Measurements from ENCODE around the gene NCMAP. TPM values are rescaled to one million over a fixed set of nuclear protein-coding genes. Genes with fewer than 3 reads are reported as not detected.
"Not testable (repeated sequence)": the region's sequence is repeated elsewhere in the genome, so short reads cannot be mapped to it uniquely, and the experiment has no call there.

The NCMAP gene
- 1.9 TPM for total RNA-seq (ENCODE audit: insufficient read depth, low replicate concordance)

DNA sequence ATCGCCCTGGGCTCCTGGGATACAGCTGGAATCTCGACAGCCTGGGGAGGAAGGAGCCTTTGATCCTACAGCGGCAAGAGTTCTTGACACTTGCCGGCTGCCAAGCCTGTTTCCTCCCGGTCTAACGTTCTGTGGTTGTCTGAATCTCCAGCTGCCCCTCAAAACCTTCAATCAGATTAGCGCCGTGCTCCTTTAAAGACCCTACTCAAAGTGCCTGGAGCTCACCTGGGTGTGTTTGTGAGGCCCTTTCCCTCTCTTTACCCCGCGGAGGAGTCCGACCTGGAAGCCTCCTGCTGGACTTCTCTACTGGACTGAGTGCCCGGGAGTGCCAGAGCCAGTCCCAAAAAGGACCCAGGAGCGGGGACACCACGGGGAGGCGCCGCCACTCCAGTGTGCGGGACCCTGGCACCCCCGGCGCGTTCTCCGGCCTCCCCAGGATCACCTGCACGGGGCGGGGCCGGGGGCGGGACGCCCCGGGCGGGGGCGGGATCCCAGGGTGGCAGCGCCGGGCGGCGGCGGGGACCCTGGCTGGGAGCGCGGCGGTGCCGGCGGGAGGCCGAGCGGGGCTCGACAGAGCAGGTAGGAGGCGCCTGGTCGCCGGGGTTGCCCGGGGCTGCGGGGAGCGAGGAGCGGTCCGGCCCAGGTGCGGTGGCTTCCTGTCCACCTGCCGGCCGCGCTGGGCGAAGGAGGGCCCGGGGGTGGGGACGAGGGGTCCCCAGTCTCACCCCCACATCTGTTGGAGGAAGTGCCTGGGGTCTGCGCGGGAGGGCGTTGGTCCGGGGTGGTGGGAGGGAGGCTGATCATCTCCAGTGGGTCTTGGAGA is at the start of gene NCMAP:
TSS of gene NCMAP (plus strand) at position 497 of the 823 bp plus-strand sequence. CDS start 39,344 bp downstream, outside the sequence.
- DNase-seq (ENCODE audit: low spot score) = peak; percentile 40

GRCh38 chr1:24506691-24507381 is 49.1 kb upstream of the NCMAP start:
- DNase-seq (ENCODE audit: low spot score) = no peak

DNA sequence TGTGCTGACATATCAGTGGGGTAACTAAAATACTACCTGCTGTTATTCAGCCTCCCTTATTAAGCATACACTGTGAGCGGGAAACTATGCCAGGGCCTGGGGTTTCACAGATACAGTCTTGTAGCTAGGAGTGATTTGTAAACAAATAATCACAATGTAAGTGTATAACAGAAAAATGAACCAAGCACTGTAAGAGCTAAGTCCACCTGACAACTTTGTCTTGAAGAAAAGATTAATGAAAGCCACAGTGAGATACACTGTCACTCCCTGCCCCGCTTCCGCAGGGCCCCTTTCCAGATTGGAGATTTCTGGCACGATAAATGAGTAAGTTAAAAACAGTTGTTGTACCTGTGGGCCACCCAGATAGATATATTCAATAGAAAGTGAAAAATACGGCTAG is 48.5 kb upstream of the NCMAP start:
- DNase-seq (ENCODE audit: low spot score) = no peak

GRCh38 chr1:24508911-24509310 is 47.0 kb upstream of the NCMAP start:
- DNase-seq (ENCODE audit: low spot score) = no peak

- no peak for DNase-seq (ENCODE audit: low spot score)
Observed at GRCh38 chr1:24513706-24514105, 42.2 kb upstream of the NCMAP start.

GRCh38 chr1:24514946-24515345 is 40.9 kb upstream of the NCMAP start:
- no peak for DNase-seq (ENCODE audit: low spot score)

DNA sequence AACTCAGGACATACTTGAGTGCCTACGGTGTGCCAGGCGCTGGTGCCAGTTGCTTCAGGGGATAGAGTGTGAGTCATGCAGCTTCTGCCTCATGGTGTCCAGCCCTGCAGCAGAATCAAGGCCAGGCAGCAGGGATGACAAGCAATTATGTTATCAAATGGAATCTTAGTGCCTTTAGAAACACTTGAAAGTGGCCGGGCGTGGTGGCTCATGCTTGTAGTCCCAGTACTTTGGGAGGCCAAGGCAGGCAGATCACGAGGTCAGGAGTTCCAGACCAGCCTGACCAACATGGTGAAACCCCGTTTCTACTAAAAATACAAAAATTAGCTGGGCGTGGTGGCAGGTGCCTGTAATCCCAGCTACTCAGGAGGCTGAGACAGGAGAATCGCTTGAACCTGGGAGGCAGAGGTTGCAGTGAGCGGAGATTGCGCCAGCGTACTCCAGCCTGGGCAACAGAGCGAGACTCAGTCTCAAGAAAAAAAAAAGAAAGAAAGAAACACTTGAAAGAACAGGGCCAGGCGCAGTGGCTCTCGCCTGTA is 40.1 kb upstream of the NCMAP start:
- not testable (repeated sequence) for DNase-seq (ENCODE audit: low spot score)

GRCh38 chr1:24516506-24516905 is 39.4 kb upstream of the NCMAP start:
- DNase-seq (ENCODE audit: low spot score) = no peak

GRCh38 chr1:24517898-24518297 is 38.0 kb upstream of the NCMAP start:
- DNase-seq (ENCODE audit: low spot score) = no peak

- DNase-seq (ENCODE audit: low spot score) = not testable (repeated sequence)
Observed at GRCh38 chr1:24520282-24520681, 35.6 kb upstream of the NCMAP start.

- DNase-seq (ENCODE audit: low spot score) = peak; percentile 52
Observed at GRCh38 chr1:24525606-24526005, 30.3 kb upstream of the NCMAP start.

DNA sequence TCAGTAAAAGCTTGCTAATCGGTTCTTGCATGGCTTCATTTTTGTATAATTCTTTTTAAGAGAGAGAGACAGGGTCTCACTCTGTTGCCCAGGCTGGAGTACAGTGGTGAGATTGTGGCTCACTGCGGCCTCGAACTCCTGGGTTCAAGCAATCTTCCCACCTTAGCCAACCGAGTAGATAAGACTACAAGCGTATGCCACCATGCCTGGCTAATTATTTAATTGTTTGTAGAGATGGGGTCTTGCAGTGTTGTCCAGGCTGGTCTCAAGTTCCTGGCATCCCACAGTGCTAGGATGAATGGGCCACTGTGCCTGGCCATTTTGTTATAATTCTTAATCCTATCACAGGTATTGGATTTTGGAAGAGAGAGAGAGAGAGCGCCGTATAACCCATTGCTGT is 29.8 kb upstream of the NCMAP start:
- DNase-seq (ENCODE audit: low spot score) = no peak

GRCh38 chr1:24526940-24527542 is 28.8 kb upstream of the NCMAP start:
- DNase-seq (ENCODE audit: low spot score) = no peak

DNA sequence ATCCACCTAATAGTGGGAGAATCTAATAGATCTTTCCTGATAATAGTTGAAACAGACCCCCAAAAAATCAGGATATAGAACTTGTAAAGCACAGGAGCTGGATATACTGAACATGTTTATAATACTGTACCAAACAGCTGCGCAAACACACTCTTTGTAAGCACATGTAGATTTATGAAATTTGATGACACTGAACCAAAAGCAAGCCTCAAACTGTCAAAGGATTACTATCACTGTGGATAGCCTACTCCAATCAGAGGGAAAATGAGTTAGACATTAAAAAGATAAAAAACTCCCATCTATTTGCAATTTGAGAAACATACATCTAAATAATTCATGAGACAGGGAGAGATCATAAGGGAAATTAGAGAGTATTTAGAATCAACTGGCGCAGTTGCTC is 27.1 kb upstream of the NCMAP start:
- no peak for DNase-seq (ENCODE audit: low spot score)

DNA sequence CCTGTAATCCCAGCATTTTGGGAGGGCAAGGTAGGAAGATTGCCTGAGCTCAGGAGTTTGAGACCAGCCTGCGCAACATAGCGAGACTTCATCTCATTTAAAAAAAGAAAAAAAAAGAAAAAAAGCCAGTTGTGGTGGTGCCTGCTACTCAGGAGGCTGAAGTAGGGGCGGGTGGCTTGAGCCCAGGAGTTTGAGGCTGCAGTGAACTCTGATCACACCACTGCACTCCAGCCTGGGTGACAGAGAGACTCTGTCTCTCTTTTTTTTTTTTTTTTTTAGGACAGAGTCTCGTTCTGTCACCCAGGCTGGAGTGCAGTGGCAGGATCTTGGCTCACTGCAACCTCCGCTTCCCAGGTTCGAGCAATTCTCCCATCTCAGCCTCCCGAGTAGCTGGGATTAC is 26.6 kb upstream of the NCMAP start:
- DNase-seq (ENCODE audit: low spot score) = not testable (repeated sequence)

DNA sequence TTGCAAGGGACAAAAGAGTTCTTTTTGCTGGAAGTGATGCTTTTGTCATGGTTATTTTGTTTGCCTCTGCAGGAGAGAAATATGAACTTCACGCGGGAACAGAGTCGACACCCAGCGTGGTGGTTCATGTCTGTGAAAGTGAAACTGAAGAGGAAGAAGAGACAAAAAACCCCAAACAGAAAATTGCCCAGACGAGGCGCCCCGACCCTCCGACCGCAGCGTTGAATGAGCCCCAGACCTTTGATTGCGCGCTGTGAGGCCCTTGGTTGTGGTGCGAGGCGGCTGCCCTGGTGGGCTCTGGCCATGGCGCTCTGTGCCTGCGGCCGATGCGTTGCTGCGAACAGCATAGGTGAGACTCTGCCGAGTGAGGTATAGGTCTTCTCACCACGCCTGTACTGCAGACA is 20.9 kb upstream of the NCMAP start:
- DNase-seq (ENCODE audit: low spot score) = no peak

DNA sequence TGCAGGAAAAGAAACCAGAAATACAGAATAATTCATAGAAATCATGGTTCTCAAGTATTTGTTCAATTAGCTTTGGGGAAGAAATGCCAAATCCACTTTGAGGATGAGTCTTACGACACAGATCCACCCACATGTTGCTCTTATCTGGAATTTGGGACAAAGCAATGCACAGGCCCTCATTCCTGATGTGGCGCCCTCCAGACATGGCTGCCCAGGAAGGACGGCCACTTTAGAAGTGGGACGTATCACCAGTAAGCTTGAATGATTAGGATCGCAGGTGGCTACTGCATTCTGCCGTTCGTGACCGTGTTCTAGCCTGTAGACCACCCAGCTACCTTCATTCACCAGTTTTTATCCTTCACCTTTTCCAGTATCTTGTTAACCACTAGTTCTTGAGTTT is 20.1 kb upstream of the NCMAP start:
- DNase-seq (ENCODE audit: low spot score) = no peak

GRCh38 chr1:24536391-24536840 is 19.5 kb upstream of the NCMAP start:
- peak; percentile 21 for DNase-seq (ENCODE audit: low spot score)

DNA sequence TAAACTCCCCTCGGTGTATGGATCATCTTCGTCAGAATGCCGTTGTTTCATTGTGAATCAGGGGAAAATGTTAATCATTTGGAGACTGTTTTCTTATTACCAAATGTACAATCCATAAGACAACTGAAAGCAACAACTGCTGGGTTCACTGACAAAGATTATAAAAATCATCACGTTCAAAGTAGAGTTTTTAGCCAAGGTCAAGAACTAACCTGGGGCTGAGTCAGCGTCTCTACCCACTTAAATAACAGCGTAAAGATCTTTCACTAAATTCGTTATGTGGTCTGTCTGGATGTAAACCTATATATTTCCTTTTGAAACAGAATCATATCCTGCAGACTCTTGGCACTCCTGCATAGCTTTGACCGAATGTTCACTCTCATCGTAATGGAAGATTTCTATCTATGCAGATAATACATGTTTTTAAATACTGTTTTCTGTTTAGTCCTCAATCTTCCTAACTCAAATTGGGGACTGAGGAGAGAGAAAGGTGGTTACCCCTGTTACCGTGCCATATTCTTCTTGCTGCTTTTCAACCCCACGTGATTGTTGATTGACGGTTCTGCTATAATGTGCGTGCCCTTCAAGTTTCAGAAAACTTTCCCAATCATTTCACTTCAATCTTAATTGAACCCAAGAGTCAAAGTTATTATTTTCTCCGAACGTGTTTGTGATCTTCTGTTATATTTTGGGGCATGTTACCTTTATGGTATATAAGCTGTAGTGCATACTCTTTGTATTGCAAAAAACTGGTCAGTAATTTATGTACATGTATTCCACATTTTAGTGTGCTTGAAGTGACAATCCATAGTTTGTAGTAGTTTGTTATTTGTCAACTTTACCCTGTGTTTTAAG is 15.6 kb upstream of the NCMAP start:
- DNase-seq (ENCODE audit: low spot score) = no peak

DNA sequence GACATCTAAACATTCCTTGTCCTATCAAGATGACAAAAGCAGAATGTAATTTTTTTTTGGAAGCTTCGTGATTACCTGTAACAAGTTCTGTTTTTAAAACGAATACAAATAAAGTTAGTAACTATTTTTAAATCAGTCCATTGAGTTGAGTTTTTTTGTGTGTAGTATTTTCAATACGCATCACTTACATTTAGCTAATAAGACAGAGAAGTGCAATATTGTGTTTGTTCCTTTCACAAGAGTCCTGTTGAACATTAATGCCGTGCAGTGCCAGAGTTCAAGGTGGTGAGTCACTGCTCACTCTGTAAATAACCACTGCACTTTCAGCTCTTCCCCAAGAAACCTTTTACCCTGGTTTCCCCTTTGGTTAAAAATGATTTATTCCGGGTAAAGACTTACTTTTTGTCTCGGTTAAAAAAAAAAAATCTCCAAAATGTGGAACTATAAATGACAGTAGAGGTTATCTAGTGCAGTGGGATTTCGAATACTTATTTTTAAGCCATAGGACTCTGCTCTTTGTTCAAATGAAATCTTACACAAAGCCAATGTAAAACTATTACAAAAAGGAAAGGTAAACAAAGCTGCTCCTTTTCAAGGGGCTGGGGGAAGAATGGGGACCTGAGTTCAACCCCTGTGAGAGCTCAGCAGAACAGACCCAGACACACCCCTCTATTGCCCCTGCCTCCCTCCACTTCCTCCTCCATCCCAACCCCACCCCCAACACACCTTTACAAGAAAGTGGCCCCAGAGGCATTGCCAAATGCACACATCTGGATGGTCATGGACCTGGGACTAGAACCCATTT is 14.8 kb upstream of the NCMAP start:
- DNase-seq (ENCODE audit: low spot score) = peak; percentile 50
